Measurements from ENCODE around the gene B3GALT5. TPM values are rescaled to one million over a fixed set of nuclear protein-coding genes. Genes with fewer than 3 reads are reported as not detected.
"Not testable (repeated sequence)": the region's sequence is repeated elsewhere in the genome, so short reads cannot be mapped to it uniquely, and the experiment has no call there.

Gene B3GALT5
- total RNA-seq, 1 experiment from 2014 or later: not detected

DNA sequence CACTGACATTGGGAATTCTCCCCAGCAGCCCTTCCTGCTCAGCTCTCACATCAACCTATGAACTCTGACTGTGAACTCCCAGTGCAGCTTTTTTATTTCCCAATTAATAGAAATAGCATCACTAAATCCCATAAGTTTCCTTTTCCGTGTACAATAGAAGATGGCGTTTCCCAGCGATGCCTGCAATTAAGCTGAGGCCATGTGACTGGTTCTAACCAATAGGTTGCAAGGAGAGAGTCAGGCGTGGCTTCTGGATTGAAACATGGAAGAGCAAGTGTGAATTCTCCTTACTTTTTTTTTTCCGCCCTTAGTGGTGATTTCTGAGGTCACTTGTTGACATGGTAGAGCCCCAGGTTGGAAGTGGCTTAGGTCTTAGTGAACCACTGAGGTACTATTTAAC, 73.3 kb downstream of the B3GALT5 start:
- ChIA-PET CTCF (interaction anchor here (0.8 kb wide), 1 partner anchor 168 kb away, joined by 10 read pairs; no protein-coding TSS in a partner anchor), POLR2A (no interaction called here)
- no peak for TF ChIP-seq CTCF (IDR thresholded peaks at IDR 0.05; ENCODE audit: unreplicated experiment)
- Mint-ChIP-seq H3K4me1 (ENCODE audit: insufficient read depth, unreplicated experiment) (peaks cover 8% of the 10 kb centered on the region), H3K36me3 (ENCODE audit: insufficient read depth, unreplicated experiment) (peaks cover 6% of the 10 kb centered on the region), H3K4me3 (ENCODE audit: unreplicated experiment) (no peak overlapping the region), H3K27me3 (ENCODE audit: insufficient read depth, unreplicated experiment) (no peaks in the 10 kb centered on the region), H3K9me3 (ENCODE audit: unreplicated experiment) (peaks cover 11% of the 10 kb centered on the region), H3K27ac (ENCODE audit: low read depth, unreplicated experiment) (no peak overlapping the region)
- BruUV-seq (replicated peaks): no TSS peak
- intact Hi-C loops (cut with micrococcal nuclease): no loop called here
- no peak for DNase-seq (ENCODE audit: unreplicated experiment)

GRCh38 chr21:39686646-39687468, 74.1 kb downstream of the B3GALT5 start:
- Mint-ChIP-seq H3K36me3 (ENCODE audit: insufficient read depth, unreplicated experiment) (peaks cover 6% of the 10 kb centered on the region), H3K27me3 (ENCODE audit: insufficient read depth, unreplicated experiment) (no peaks in the 10 kb centered on the region), H3K27ac (ENCODE audit: low read depth, unreplicated experiment) (no peak overlapping the region), H3K9me3 (ENCODE audit: unreplicated experiment) (peaks cover 11% of the 10 kb centered on the region), H3K4me1 (ENCODE audit: insufficient read depth, unreplicated experiment) (peaks cover 4% of the 10 kb centered on the region), H3K4me3 (ENCODE audit: unreplicated experiment) (no peak overlapping the region)
- POLR2A ChIA-PET: no interaction called here
- CTCF ChIA-PET: no interaction called here
- intact Hi-C loops (cut with micrococcal nuclease): no loop called here
- no peak for TF ChIP-seq CTCF (IDR thresholded peaks at IDR 0.05; ENCODE audit: unreplicated experiment)
- no TSS peak for BruUV-seq (replicated peaks)
- no peak for DNase-seq (ENCODE audit: unreplicated experiment)

DNA sequence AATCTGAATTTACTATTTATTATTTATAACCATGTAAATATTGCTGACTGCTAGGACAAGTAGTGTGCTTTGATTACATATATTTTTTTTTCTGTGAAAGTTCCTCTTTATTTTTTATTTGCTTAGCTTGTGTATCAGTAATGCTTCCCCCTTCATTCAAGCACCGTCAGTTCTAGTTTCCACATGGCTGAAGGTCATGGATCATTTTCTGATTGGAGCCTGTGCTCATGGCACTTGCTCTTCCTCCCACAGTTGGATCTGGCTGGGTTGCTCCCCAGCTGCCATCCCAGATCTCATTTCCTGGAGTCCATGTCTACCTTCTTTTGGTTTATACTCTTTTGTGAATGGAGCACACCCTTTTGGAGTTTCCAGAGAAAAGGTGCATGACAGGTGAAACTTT, 75.3 kb downstream of the B3GALT5 start:
- H3K27me3 Mint-ChIP-seq (ENCODE audit: insufficient read depth, unreplicated experiment): no peaks in the 10 kb centered on the region
- no peak overlapping the region for H3K4me3 Mint-ChIP-seq (ENCODE audit: unreplicated experiment)
- ChIA-PET CTCF (interaction anchor here (0.6 kb wide), 2 partner anchors 59 to 1481 kb away, joined by 4 to 5 read pairs; no protein-coding TSS in a partner anchor), POLR2A (no interaction called here)
- DNase-seq (ENCODE audit: unreplicated experiment): no peak
- H3K4me1 Mint-ChIP-seq (ENCODE audit: insufficient read depth, unreplicated experiment): no peaks in the 10 kb centered on the region
- TF ChIP-seq CTCF (IDR thresholded peaks at IDR 0.05; ENCODE audit: unreplicated experiment): no peak
- intact Hi-C loops (cut with micrococcal nuclease): no loop called here
- BruUV-seq (replicated peaks): no TSS peak
- H3K27ac Mint-ChIP-seq (ENCODE audit: low read depth, unreplicated experiment): no peak overlapping the region
- H3K9me3 Mint-ChIP-seq (ENCODE audit: unreplicated experiment): peaks cover 11% of the 10 kb centered on the region
- H3K36me3 Mint-ChIP-seq (ENCODE audit: insufficient read depth, unreplicated experiment): peaks cover 6% of the 10 kb centered on the region

DNA sequence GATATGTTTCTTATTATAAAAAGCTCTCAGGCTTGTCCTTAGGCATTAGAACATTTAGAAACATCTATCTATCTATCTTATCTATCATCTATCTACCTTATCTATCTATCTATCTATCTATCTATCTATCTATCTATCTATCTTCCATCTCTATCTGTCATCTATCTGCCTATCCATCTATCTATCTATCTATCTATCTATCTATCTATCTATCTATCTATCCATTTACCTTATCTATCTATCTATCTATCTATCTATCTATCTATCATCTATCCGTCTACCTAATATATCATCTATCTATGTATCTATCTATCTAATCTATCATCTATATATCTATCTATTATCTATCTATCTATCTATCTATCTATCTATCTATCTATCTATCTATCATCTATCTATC, 77.1 kb downstream of the B3GALT5 start:
- intact Hi-C loops (cut with micrococcal nuclease); H3K36me3 Mint-ChIP-seq (ENCODE audit: insufficient read depth, unreplicated experiment); H3K27ac Mint-ChIP-seq (ENCODE audit: low read depth, unreplicated experiment); H3K27me3 Mint-ChIP-seq (ENCODE audit: insufficient read depth, unreplicated experiment); CTCF ChIA-PET; H3K4me1 Mint-ChIP-seq (ENCODE audit: insufficient read depth, unreplicated experiment); DNase-seq (ENCODE audit: unreplicated experiment); BruUV-seq (replicated peaks); H3K4me3 Mint-ChIP-seq (ENCODE audit: unreplicated experiment): not testable (repeated sequence)
- H3K9me3 Mint-ChIP-seq (ENCODE audit: unreplicated experiment): peaks cover 20% of the 10 kb centered on the region
- POLR2A ChIA-PET: interaction anchor here (0.6 kb wide), 1 partner anchor 1285 kb away, joined by 3 read pairs; no protein-coding TSS in a partner anchor
